ENCODE results near the gene LIME1. TPM values are rescaled to one million over a fixed set of nuclear protein-coding genes. Genes with fewer than 3 reads are reported as not detected.
A peak's percentile ranks its signal among the peaks of the same experiment; 100 is the strongest.

LIME1 gene
- total and polyA plus RNA-seq, 2 donors (not counting 1 experiment from before 2014, with no cell fraction given): 0.68 to 3.5 TPM

DNA sequence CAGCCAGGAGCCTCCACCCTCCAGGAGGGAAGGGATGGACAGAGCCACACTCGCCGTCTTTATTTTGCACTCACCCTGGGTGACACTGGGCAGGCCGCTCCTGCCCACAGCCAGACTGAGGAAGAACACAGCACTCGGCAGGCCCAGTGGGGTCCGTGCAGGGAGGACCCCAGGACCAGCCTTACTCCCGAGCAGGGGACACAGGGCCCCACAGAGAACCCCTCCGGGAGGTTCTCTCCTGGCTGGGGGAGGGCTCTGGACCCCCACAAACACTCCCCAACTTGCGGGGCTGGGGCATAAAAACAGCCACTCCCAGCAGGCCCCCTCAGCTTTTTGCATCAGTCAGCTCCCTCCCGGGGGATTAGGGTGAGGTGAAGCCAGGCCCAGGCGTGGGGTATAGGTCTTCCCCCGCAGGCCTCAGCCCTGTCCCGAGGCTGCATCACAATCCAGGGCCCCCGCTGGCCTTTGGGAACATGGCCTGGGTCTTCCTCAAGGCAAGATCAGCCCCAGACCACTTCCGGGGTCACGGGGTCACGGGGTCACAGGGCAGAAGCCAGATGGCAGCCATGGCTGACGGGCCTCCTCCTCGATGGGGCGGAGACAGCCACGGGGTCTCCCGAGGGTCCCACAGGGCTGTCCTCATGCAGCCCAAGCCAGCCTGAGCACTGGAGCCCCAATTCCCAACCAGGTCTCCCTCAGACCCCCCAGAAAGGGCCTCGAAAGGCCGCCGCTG lies 36.8 kb upstream of the LIME1 start:
- Histone ChIP-seq H2AFZ (ENCODE audit: low read length) (no peak overlapping the region), H3K79me2 (ENCODE audit: control insufficient read depth, insufficient read depth, low read length) (peaks cover 5% of the 10 kb centered on the region), H3K4me3 (replicated peaks in 1 of 4; ENCODE audit: control extremely low read depth in 1 of 4, insufficient read depth in 1 of 4, low read depth in 3 of 4, low read length in 4 of 4) (no peak overlapping the region), H3K36me3 (ENCODE audit: control insufficient read depth, insufficient read depth, low read length) (peaks cover 34% of the 10 kb centered on the region), H3K4me1 (ENCODE audit: control insufficient read depth, extremely low read depth, insufficient read depth, low read length) (peaks cover 28% of the 10 kb centered on the region), H3K9ac (ENCODE audit: insufficient read depth, low read length) (peak overlapping the region; percentile 56), H3K9me3 (ENCODE audit: control insufficient read depth, insufficient read depth, low read depth, low read length) (no peaks in the 10 kb centered on the region), H3K27me3 (ENCODE audit: control insufficient read depth, insufficient read depth, low read length) (no peaks in the 10 kb centered on the region), H4K20me1 (ENCODE audit: control insufficient read depth, extremely low read depth, insufficient read depth, low read length) (no peaks in the 10 kb centered on the region), H3K27ac (ENCODE audit: insufficient read depth, low read length) (peak overlapping the region; percentile 93), H3K4me2 (ENCODE audit: extremely low read depth, insufficient read depth, low read length) (no peak overlapping the region)
- no peak for DNase-seq (ENCODE audit: low read depth in 2 of 2)
- no peak for TF ChIP-seq EZH2 (IDR thresholded peaks at IDR 0.05; ENCODE audit: low read length, missing control alignments)
- TF ChIP-seq, protein P1, sequence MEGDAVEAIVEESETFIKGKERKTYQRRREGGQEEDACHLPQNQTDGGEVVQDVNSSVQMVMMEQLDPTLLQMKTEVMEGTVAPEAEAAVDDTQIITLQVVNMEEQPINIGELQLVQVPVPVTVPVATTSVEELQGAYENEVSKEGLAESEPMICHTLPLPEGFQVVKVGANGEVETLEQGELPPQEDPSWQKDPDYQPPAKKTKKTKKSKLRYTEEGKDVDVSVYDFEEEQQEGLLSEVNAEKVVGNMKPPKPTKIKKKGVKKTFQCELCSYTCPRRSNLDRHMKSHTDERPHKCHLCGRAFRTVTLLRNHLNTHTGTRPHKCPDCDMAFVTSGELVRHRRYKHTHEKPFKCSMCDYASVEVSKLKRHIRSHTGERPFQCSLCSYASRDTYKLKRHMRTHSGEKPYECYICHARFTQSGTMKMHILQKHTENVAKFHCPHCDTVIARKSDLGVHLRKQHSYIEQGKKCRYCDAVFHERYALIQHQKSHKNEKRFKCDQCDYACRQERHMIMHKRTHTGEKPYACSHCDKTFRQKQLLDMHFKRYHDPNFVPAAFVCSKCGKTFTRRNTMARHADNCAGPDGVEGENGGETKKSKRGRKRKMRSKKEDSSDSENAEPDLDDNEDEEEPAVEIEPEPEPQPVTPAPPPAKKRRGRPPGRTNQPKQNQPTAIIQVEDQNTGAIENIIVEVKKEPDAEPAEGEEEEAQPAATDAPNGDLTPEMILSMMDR (conservative IDR thresholded peaks at IDR 0.05 in 1 of 2, IDR thresholded peaks at IDR 0.05 in 1 of 2; ENCODE audit: low read depth in 1 of 2, low read length in 2 of 2): no peak

DNA sequence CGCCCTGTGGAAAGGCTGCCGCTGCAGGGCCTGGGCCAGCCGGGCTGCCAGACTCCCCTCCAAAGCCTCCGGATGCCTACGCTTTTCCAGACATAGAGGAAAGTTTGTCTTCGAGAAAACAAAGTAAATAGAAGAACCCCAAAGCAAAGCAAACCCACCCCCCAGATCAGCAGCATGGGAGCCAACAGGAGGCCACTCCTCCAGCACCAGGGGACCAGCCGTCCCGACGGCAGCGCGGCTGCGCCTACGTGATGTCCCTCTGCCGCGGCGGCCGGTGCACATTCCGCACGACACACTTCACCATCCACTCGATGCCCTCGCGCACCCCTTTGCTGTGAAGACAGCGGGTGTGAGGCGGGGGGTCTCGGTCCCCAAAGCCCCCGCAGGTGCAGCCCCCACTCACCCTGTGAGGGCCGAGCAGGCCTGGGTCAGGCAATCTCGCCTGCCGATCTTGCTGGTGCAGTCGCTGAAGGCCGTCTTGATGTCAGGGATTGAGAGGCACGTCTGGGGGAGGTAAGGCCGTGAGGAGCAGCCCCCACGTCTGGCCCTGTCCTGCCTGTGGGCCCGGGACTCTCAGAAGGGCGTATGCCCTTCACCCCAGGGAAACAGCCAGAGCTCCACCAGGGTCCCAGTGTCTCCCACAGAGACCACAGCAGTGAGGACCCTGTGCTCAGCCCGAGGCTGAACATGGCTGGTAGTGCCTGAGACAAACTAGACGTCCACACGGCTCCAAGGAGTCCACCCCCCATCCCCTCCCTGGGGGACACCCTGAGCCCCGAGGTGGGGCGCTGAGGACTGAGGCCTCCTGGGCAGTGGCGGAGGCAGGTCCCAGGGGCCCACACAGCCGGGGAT lies 36.0 kb upstream of the LIME1 start:
- Histone ChIP-seq H4K20me1 (ENCODE audit: control insufficient read depth, extremely low read depth, insufficient read depth, low read length) (no peaks in the 10 kb centered on the region), H3K4me1 (ENCODE audit: control insufficient read depth, extremely low read depth, insufficient read depth, low read length) (peaks cover 28% of the 10 kb centered on the region), H3K4me3 (replicated peaks in 1 of 4; ENCODE audit: control extremely low read depth in 1 of 4, insufficient read depth in 1 of 4, low read depth in 3 of 4, low read length in 4 of 4) (no peak overlapping the region), H3K79me2 (ENCODE audit: control insufficient read depth, insufficient read depth, low read length) (peaks cover 12% of the 10 kb centered on the region), H2AFZ (ENCODE audit: low read length) (no peak overlapping the region), H3K36me3 (ENCODE audit: control insufficient read depth, insufficient read depth, low read length) (peaks cover 36% of the 10 kb centered on the region), H3K9me3 (ENCODE audit: control insufficient read depth, insufficient read depth, low read depth, low read length) (no peaks in the 10 kb centered on the region), H3K27me3 (ENCODE audit: control insufficient read depth, insufficient read depth, low read length) (no peaks in the 10 kb centered on the region), H3K27ac (ENCODE audit: insufficient read depth, low read length) (peak overlapping the region; percentile 93), H3K4me2 (ENCODE audit: extremely low read depth, insufficient read depth, low read length) (no peak overlapping the region), H3K9ac (ENCODE audit: insufficient read depth, low read length) (no peak overlapping the region)
- DNase-seq (ENCODE audit: low read depth in 2 of 2): no peak
- TF ChIP-seq, protein P1 (conservative IDR thresholded peaks at IDR 0.05 in 1 of 2, IDR thresholded peaks at IDR 0.05 in 1 of 2; ENCODE audit: low read depth in 1 of 2, low read length in 2 of 2): no peak
- no peak for TF ChIP-seq EZH2 (IDR thresholded peaks at IDR 0.05; ENCODE audit: low read length, missing control alignments)

DNA sequence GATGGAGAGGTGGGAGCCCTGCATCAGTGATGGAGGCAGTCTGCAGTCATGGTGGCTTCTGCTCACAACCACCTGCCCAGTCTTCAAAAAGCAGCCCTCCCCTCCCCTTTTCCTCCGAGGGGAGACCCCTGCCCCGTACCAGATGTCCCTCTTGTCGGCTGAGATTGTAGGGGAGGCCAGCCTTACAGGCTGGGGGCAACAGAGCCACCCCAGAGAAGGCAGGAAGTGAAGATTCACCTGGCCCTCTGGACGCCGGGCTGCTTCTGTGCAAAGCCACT lies 35.5 kb upstream of the LIME1 start:
- H2AFZ ChIP-seq (ENCODE audit: low read length): no peak overlapping the region
- no peaks in the 10 kb centered on the region for H3K9me3 ChIP-seq (ENCODE audit: control insufficient read depth, insufficient read depth, low read depth, low read length)
- peak overlapping the region; percentile 34 for H3K27ac ChIP-seq (ENCODE audit: insufficient read depth, low read length)
- H3K4me2 ChIP-seq (ENCODE audit: extremely low read depth, insufficient read depth, low read length): no peak overlapping the region
- no peak overlapping the region for H3K9ac ChIP-seq (ENCODE audit: insufficient read depth, low read length)
- no peak for TF ChIP-seq EZH2 (IDR thresholded peaks at IDR 0.05; ENCODE audit: low read length, missing control alignments)
- TF ChIP-seq, protein P1 (conservative IDR thresholded peaks at IDR 0.05 in 1 of 2, IDR thresholded peaks at IDR 0.05 in 1 of 2; ENCODE audit: low read depth in 1 of 2, low read length in 2 of 2): no peak
- no peak overlapping the region for H3K4me3 ChIP-seq (replicated peaks in 1 of 4; ENCODE audit: control extremely low read depth in 1 of 4, insufficient read depth in 1 of 4, low read depth in 3 of 4, low read length in 4 of 4)
- H3K27me3 ChIP-seq (ENCODE audit: control insufficient read depth, insufficient read depth, low read length): no peaks in the 10 kb centered on the region
- H3K4me1 ChIP-seq (ENCODE audit: control insufficient read depth, extremely low read depth, insufficient read depth, low read length): peaks cover 28% of the 10 kb centered on the region
- peaks cover 17% of the 10 kb centered on the region for H3K79me2 ChIP-seq (ENCODE audit: control insufficient read depth, insufficient read depth, low read length)
- H3K36me3 ChIP-seq (ENCODE audit: control insufficient read depth, insufficient read depth, low read length): peaks cover 40% of the 10 kb centered on the region
- no peak for DNase-seq (ENCODE audit: low read depth in 2 of 2)
- H4K20me1 ChIP-seq (ENCODE audit: control insufficient read depth, extremely low read depth, insufficient read depth, low read length): no peaks in the 10 kb centered on the region

Measured in fibroblast of lung (primary cell).